NT2/D1 (cell line): ENCODE measurements around the gene MARK3.

Experiments
- DNase-seq: peaks from one replicate; pipeline ENCODE4 v3.0.0-alpha.2; 2011; ENCODE audit warnings: low read depth, low spot score
- H3K27me3 ChIP-seq: 2 replicates; pipeline ENCODE4 v1.6.0; 2011; ENCODE audit warnings: mild to moderate bottlenecking; ENCODE audit not compliant: insufficient read length, insufficient read depth
- H3K36me3 ChIP-seq: 2 replicates; pipeline ENCODE4 v1.6.1; 2011; ENCODE audit warnings: mild to moderate bottlenecking, low read length, mixed read lengths; ENCODE audit not compliant: insufficient read depth, insufficient read length
- H3K4me1 ChIP-seq: 2 replicates; pipeline ENCODE4 v1.5.1; 2011; ENCODE audit not compliant: insufficient read depth, insufficient read length
- H3K4me3 ChIP-seq: 2 replicates; pipeline ENCODE4 v1.5.1; 2011; ENCODE audit warnings: low read depth; ENCODE audit not compliant: insufficient read length
- H3K9ac ChIP-seq: 2 replicates; pipeline ENCODE4 v1.6.0; 2011; ENCODE audit warnings: low read depth; ENCODE audit not compliant: insufficient read length
- H3K9me3 ChIP-seq: 2 replicates; pipeline ENCODE4 v1.5.1; 2011; ENCODE audit warnings: mild to moderate bottlenecking, low read length; ENCODE audit not compliant: insufficient read depth
- SUZ12 ChIP-seq: IDR thresholded peaks from 2 replicates; pipeline ENCODE4 v1.6.1; 2011; ENCODE audit not compliant: insufficient read length, insufficient read depth; ENCODE audit errors: extremely low read depth
- YY1 ChIP-seq: IDR thresholded peaks from 2 replicates; pipeline ENCODE4 v1.6.1; 2011; ENCODE audit not compliant: insufficient read length, insufficient read depth
- ZNF274 ChIP-seq: IDR thresholded peaks from 2 replicates; pipeline ENCODE4 v1.6.1; 2011; ENCODE audit warnings: mild to moderate bottlenecking, low read depth, low read length

MARK3 gene

GRCh38 chr14:103539056-103539825 is 154.0 kb downstream of the MARK3 start:
- peaks cover 23% of the 10 kb centered on the region for H3K36me3 ChIP-seq
- H3K4me3 ChIP-seq: no peak overlapping the region
- no peak overlapping the region for H3K9ac ChIP-seq
- no peaks in the 10 kb centered on the region for H3K9me3 ChIP-seq
- TF ChIP-seq SUZ12 (no peak), ZNF274 (no peak), YY1 (no peak)
- H3K4me1 ChIP-seq: peaks cover 29% of the 10 kb centered on the region
- DNase-seq: no peak
- H3K27me3 ChIP-seq: no peaks in the 10 kb centered on the region

DNA sequence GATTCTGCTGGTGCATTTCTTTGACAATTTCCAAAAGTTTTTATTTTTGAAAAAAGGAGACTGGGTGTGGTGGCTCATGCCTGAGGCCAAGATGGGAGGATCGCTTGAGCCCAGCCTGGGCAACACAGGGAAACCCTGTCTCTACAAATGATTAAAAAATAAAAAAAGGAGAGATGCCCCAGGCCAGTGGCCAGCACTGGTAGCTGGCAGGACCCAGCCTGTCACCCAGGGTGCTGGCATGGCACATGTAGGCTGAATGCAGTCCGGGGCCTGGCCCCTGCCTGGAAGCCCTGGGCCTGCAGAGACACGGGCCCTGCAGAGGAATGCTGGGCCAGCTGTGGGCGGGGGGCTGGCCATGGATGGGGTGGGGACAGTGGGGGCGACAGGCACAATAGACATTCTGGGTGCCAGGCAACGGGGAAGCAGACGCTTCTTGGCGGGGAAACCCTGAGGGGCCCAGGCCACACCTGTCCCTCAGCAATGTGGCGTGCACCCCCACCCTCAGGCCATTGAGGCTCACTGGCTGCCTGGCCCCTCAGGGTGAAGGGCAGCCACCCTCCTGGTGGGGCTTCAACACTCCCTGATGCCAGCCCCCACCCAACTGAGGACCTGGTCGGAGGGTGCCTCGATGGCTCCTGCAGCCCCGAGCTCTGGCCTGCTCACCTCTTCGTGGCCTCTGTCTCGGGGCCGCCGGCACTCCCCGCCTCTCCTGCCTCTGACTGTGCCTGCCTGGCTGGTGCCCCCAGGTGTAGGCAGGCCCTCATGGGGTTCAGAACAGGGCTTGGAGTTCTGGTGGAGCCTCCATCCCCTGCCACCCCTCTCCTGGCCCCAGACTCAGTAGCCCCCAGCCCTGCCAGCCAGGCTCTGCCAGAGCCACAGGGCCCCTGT is 155.8 kb downstream of the MARK3 start:
- DNase-seq: no peak
- TF ChIP-seq YY1 (no peak), SUZ12 (no peak), ZNF274 (no peak)
- Histone ChIP-seq H3K9ac (peak overlapping the region; percentile 88), H3K4me1 (peaks cover 37% of the 10 kb centered on the region), H3K9me3 (no peaks in the 10 kb centered on the region), H3K27me3 (no peaks in the 10 kb centered on the region), H3K36me3 (peaks cover 8% of the 10 kb centered on the region), H3K4me3 (no peak overlapping the region)

GRCh38 chr14:103541709-103542604 is 156.7 kb downstream of the MARK3 start:
- DNase-seq: no peak
- no peaks in the 10 kb centered on the region for H3K27me3 ChIP-seq
- peak overlapping the region; percentile 28 for H3K4me3 ChIP-seq
- H3K36me3 ChIP-seq: peaks cover 5% of the 10 kb centered on the region
- H3K9ac ChIP-seq: peak overlapping the region; percentile 88
- peaks cover 39% of the 10 kb centered on the region for H3K4me1 ChIP-seq
- no peak for TF ChIP-seq ZNF274
- no peak for TF ChIP-seq YY1
- no peak for TF ChIP-seq SUZ12
- H3K9me3 ChIP-seq: no peaks in the 10 kb centered on the region

GRCh38 chr14:103542605-103543088 is 157.4 kb downstream of the MARK3 start:
- Histone ChIP-seq H3K36me3 (peaks cover 2% of the 10 kb centered on the region), H3K9me3 (no peaks in the 10 kb centered on the region), H3K4me1 (peaks cover 40% of the 10 kb centered on the region), H3K27me3 (no peaks in the 10 kb centered on the region), H3K4me3 (peak overlapping the region; percentile 28), H3K9ac (peak overlapping the region; percentile 88)
- TF ChIP-seq SUZ12: no peak
- no peak for TF ChIP-seq YY1
- TF ChIP-seq ZNF274: no peak
- peak; percentile 81 for DNase-seq

- DNase-seq: no peak
- Histone ChIP-seq H3K4me3 (no peak overlapping the region), H3K27me3 (no peaks in the 10 kb centered on the region), H3K36me3 (no peaks in the 10 kb centered on the region), H3K4me1 (peaks cover 40% of the 10 kb centered on the region), H3K9ac (peak overlapping the region; percentile 50), H3K9me3 (no peaks in the 10 kb centered on the region)
- TF ChIP-seq SUZ12 (no peak), YY1 (no peak), ZNF274 (no peak)
These were observed 157.9 kb downstream of the MARK3 start for GRCh38 chr14:103543140-103543539.

- DNase-seq: no peak
- H3K4me1 ChIP-seq: peaks cover 40% of the 10 kb centered on the region
- H3K36me3 ChIP-seq: no peaks in the 10 kb centered on the region
- H3K9ac ChIP-seq: peak overlapping the region; percentile 70
- TF ChIP-seq SUZ12 (no peak), YY1 (no peak), ZNF274 (no peak)
- no peaks in the 10 kb centered on the region for H3K9me3 ChIP-seq
- H3K4me3 ChIP-seq: no peak overlapping the region
- no peaks in the 10 kb centered on the region for H3K27me3 ChIP-seq
These were observed 158.6 kb downstream of the MARK3 start for GRCh38 chr14:103543721-103544387.
